GM12878 (cell line): Measurements from ENCODE around the gene CDK17. TPM values are rescaled to one million over a fixed set of nuclear protein-coding genes. Genes with fewer than 3 reads are reported as not detected.

Experiments used
- DPF2 ChIP-seq: fragments of 450-650 bp; IDR thresholded peaks from 2 replicates; pipeline ENCODE4 v1.6.1; 2017; ENCODE audit warnings: mild to moderate bottlenecking
- E2F8 ChIP-seq: fragments of 450-650 bp; IDR thresholded peaks from 2 replicates; pipeline ENCODE4 v1.6.1; 2018; ENCODE audit warnings: mild to moderate bottlenecking, low read depth, moderate library complexity; ENCODE audit not compliant: partially characterized antibody
- EED ChIP-seq: sonication (generic); IDR thresholded peaks from 2 replicates; pipeline ENCODE4 v1.6.1; 2016; ENCODE audit warnings: antibody characterized with exemption, low read depth
- HDAC6 ChIP-seq: fragments of 200-600 bp; sonication (generic); IDR thresholded peaks from one replicate; pipeline ENCODE4 v1.8.0; 2017; ENCODE audit warnings: antibody characterized with exemption; ENCODE audit not compliant: unreplicated experiment
- JUND ChIP-seq: IDR thresholded peaks from 2 replicates; pipeline ENCODE4 v1.6.1; 2012; ENCODE audit warnings: low read depth, mild to moderate bottlenecking, low read length, improper control_type of control experiment, moderate library complexity
- MEF2A ChIP-seq: IDR thresholded peaks from 2 replicates; pipeline ENCODE4 v1.6.1; 2011; ENCODE audit warnings: low read depth, mild to moderate bottlenecking, low read length, moderate library complexity; ENCODE audit not compliant: insufficient read depth
- NR2F1 ChIP-seq: fragments of 450-650 bp; conservative IDR thresholded peaks from 2 replicates; pipeline ENCODE4 v1.6.1; 2017; ENCODE audit warnings: mild to moderate bottlenecking
- NRF1 ChIP-seq: conservative IDR thresholded peaks from 2 replicates; pipeline ENCODE4 v1.6.1; 2011; ENCODE audit warnings: mild to moderate bottlenecking, low read depth, low read length, improper control_type of control experiment
- RELA ChIP-seq: fragments of 450-650 bp; IDR thresholded peaks from 2 replicates; pipeline ENCODE4 v1.8.0; 2014; ENCODE audit warnings: borderline replicate concordance; ENCODE audit not compliant: partially characterized antibody
- TBL1XR1 ChIP-seq: IDR thresholded peaks from 2 replicates; pipeline ENCODE4 v1.6.1; 2012; ENCODE audit warnings: low read depth, low read length, improper control_type of control experiment
- ZBTB11 ChIP-seq: fragments of 450-650 bp; formaldehyde crosslinking; IDR thresholded peaks from 2 replicates; pipeline ENCODE4 v1.5.0; 2022; ENCODE audit warnings: mild to moderate bottlenecking, missing genetic modification characterization
- ZBTB4 ChIP-seq: fragments of 450-650 bp; formaldehyde crosslinking; IDR thresholded peaks from 2 replicates; pipeline ENCODE4 v1.4.0; 2022; ENCODE audit warnings: mild to moderate bottlenecking, moderate library complexity
- ZNF274 ChIP-seq: IDR thresholded peaks from one replicate; pipeline ENCODE4 v1.8.0; 2011; ENCODE audit not compliant: insufficient read length, insufficient read depth
- ZZZ3 ChIP-seq: IDR thresholded peaks from 2 replicates; pipeline ENCODE4 v1.6.1; 2011; ENCODE audit warnings: low read depth; ENCODE audit not compliant: control insufficient read depth, insufficient read length
- polyA plus RNA-seq, 11 experiments: library from polyadenylated mRNA; depleted of rRNA in 4 of 11; unstranded in 6 of 11; stranded (reverse) in 5 of 11; fragments of >200 nt; fragmentation: Nextera tagmentation in 4 of 11; fragmentation: Illumina TruSeq in 1 of 11; extraction: Ambion mirVana in 4 of 11; extraction: Trizol in 1 of 11; gene quantifications; 1 replicate in 1 of 11; 2 replicates in 10 of 11; pipeline versions ENCODE4 v1.2.1 to v1.2.3, GENCODE V29; 2011 to 2016; ENCODE audit warnings: inconsistent platforms in 2 of 11, missing spikeins in 2 of 11, low read depth in 1 of 11
- total RNA-seq, 4 experiments: library from RNA; depleted of rRNA in 3 of 4; stranded (reverse); fragments of >200 nt in 3 of 4; fragmentation: Illumina TruSeq in 1 of 4; extraction: Trizol in 1 of 4; gene quantifications; 2 replicates each; pipeline versions ENCODE4 v1.2.1 to v1.2.3, GENCODE V29; 2013 to 2021
- TF ChIP-seq, protein P1 (sequence below): IDR thresholded peaks from 2 replicates; pipeline ENCODE4 v1.6.1; 2011; ENCODE audit warnings: mild to moderate bottlenecking, low read depth, low read length, moderate library complexity; ENCODE audit not compliant: insufficient replicate concordance

The CDK17 gene
- total and polyA plus RNA-seq, 10 of the 15 experiments (the other 5 are each of a cell fraction or from before 2014, with no cell fraction given): 5.6 to 45.6 (median 18.3) TPM

DNA sequence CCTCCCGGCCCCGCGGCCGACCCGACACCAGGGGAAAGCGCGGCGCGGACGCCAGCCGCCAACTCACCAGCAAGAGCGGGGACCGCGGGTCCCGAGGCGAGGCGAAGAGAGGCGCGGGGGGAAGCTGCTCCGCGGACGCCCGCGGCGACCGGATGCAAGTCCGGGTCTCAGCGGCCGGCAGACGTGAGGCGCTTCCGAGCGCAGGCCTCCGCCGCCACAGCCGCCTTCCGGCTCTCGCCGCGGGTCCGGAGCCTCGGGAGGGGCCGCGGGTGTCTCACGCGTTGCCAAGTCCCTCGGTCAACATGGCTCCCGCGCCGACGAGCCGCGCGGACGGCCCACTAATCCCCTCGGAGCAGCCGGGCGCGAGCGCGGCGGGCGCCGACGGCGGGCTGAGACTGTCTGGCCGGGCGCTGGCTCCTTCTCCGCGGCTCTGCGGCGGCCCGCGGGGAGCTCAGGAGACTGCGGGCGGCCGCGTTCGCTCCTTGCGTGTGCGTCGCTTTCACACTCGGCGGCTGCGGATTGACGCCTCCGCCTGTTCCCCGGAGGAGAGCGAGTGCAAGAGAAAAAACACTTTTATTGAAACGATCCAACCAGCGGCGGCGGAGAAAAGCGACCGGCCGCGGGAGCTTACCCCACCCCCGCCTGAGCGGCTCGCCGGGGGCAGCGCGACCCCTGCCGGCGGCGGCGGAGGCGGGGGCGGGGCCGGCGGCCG is at the start of gene CDK17 (continued):
- TF ChIP-seq ZZZ3 (no peak), JUND (no peak), HDAC6 (no peak), DPF2 (peak; percentile 91), NRF1 (no peak), TBL1XR1 (no peak), NR2F1 (peak; percentile 39; the same call in 1 of the 2 replicates), MEF2A (0 out of 2 replicates have a peak, but pooled peaks have one; percentile 26), ZNF274 (no peak), EED (no peak), ZBTB4 (CRISPR knock-in tag) (no peak), ZBTB11 (CRISPR knock-in tag) (no peak), E2F8 (no peak), RELA (no peak)
- TF ChIP-seq, protein P1, sequence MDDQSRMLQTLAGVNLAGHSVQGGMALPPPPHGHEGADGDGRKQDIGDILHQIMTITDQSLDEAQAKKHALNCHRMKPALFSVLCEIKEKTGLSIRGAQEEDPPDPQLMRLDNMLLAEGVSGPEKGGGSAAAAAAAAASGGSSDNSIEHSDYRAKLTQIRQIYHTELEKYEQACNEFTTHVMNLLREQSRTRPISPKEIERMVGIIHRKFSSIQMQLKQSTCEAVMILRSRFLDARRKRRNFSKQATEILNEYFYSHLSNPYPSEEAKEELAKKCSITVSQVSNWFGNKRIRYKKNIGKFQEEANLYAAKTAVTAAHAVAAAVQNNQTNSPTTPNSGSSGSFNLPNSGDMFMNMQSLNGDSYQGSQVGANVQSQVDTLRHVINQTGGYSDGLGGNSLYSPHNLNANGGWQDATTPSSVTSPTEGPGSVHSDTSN: no peak
